Tibial artery (tissue), 4 donors: ENCODE results near the gene CNIH2.

ENCODE experiments used
- DNase-seq, 2 donors: peaks; one replicate each; pipeline ENCODE4 v3.0.0-alpha.2; 2019
- H3K27ac ChIP-seq, 2 donors: fragments of 200-600 bp; sonication (generic) in 1 of 2; 1 replicate in 1 of 2; 2 replicates in 1 of 2; pipeline ENCODE4 v1.5.1; 2018 to 2019; ENCODE audit warnings: mild to moderate bottlenecking in 1 of 2
- H3K27me3 ChIP-seq, 2 donors: fragments of 200-600 bp; sonication (generic) in 1 of 2; one replicate each; pipeline versions ENCODE4 v1.5.1 to v1.6.0; 2016 to 2019
- H3K36me3 ChIP-seq, 3 donors: fragments of 200-600 bp; sonication (generic) in 2 of 3; one replicate each; pipeline ENCODE4 v1.5.1; 2016 to 2019; ENCODE audit warnings: mild to moderate bottlenecking in 2 of 3
- H3K4me1 ChIP-seq, 4 donors: fragments of 200-600 bp; sonication (generic) in 2 of 4; 1 replicate in 3 of 4; 2 replicates in 1 of 4; pipeline ENCODE4 v1.5.1; 2016 to 2019
- H3K4me3 ChIP-seq, 2 donors: fragments of 200-600 bp; sonication (generic) in 1 of 2; 1 replicate in 1 of 2; 2 replicates in 1 of 2; pipeline ENCODE4 v1.5.1; 2018 to 2019; ENCODE audit warnings: mild to moderate bottlenecking in 2 of 2
- H3K9me3 ChIP-seq, 3 donors: fragments of 200-600 bp; sonication (generic) in 1 of 3; one replicate each; pipeline ENCODE4 v1.5.1; 2016 to 2019
- CTCF ChIP-seq, 2 experiments: fragments of 200-600 bp in 1 of 2; fragments of 450-650 bp in 1 of 2; IDR thresholded peaks; one replicate each; pipeline ENCODE4 v1.5.1; 2017 to 2019; ENCODE audit warnings: antibody characterized with exemption in 2 of 2, mild to moderate bottlenecking in 1 of 2, moderate library complexity in 1 of 2
- intact Hi-C: fragments of 100-400 bp; cut with DNase I; formaldehyde crosslinking; loops from one replicate; pipeline ENCODE4 v1.15.0; 2023; ENCODE audit warnings: low total_unique reads

The CNIH2 gene

GRCh38 chr11:66239511-66239910 lies 38.5 kb upstream of the CNIH2 start:
- TF ChIP-seq CTCF (IDR thresholded peaks at IDR 0.05): no peak
- no peaks in the 10 kb centered on the region for H3K27me3 ChIP-seq
- no peaks in the 10 kb centered on the region for H3K4me1 ChIP-seq
- H3K36me3 ChIP-seq: peaks cover 45 to 100% (median 95%) of the 10 kb centered on the region in 3 donors
- H3K27ac ChIP-seq: no peak overlapping the region
- no peak for DNase-seq
- H3K4me3 ChIP-seq: no peak overlapping the region
- H3K9me3 ChIP-seq: no peaks in the 10 kb centered on the region
- intact Hi-C loops: no loop called here

- TF ChIP-seq CTCF (IDR thresholded peaks at IDR 0.05): no peak
- peaks cover 40 to 100% (median 88%) of the 10 kb centered on the region in 3 donors for H3K36me3 ChIP-seq
- H3K9me3 ChIP-seq: no peaks in the 10 kb centered on the region
Measured at GRCh38 chr11:66239998-66240780, 37.8 kb upstream of the CNIH2 start.

GRCh38 chr11:66240781-66241136 lies 37.2 kb upstream of the CNIH2 start:
- no peak for TF ChIP-seq CTCF (IDR thresholded peaks at IDR 0.05)
- Histone ChIP-seq H3K27me3 (no peaks in the 10 kb centered on the region), H3K36me3 (peaks cover 34 to 100% (median 83%) of the 10 kb centered on the region in 3 donors), H3K4me3 (no peak overlapping the region), H3K27ac (no peak overlapping the region), H3K4me1 (no peaks in the 10 kb centered on the region), H3K9me3 (no peaks in the 10 kb centered on the region)
- DNase-seq: no peak
- intact Hi-C loops: no loop called here

More at GRCh38 chr11:66239998-66240780, 37.8 kb upstream of the CNIH2 start:
- Histone ChIP-seq H3K4me3 (no peak overlapping the region), H3K4me1 (no peaks in the 10 kb centered on the region), H3K27ac (no peak overlapping the region), H3K27me3 (no peaks in the 10 kb centered on the region)
- intact Hi-C loops: no loop called here
- DNase-seq: no peak

- no peaks in the 10 kb centered on the region for H3K4me1 ChIP-seq
- H3K36me3 ChIP-seq: peaks cover 28 to 98% (median 73%) of the 10 kb centered on the region in 3 donors
- no peak for DNase-seq
- no peak overlapping the region for H3K27ac ChIP-seq
- no peak overlapping the region for H3K4me3 ChIP-seq
- no peaks in the 10 kb centered on the region for H3K27me3 ChIP-seq
- H3K9me3 ChIP-seq: no peaks in the 10 kb centered on the region
- intact Hi-C loops: no loop called here
- no peak for TF ChIP-seq CTCF (IDR thresholded peaks at IDR 0.05)
Measured at GRCh38 chr11:66242095-66242765, 35.7 kb upstream of the CNIH2 start.

- intact Hi-C loops: no loop called here
- no peak for TF ChIP-seq CTCF (IDR thresholded peaks at IDR 0.05)
- Histone ChIP-seq H3K4me3 (no peak overlapping the region), H3K4me1 (no peaks in the 10 kb centered on the region), H3K27ac (no peak overlapping the region), H3K27me3 (no peaks in the 10 kb centered on the region), H3K36me3 (peaks cover 22 to 93% (median 56%) of the 10 kb centered on the region in 3 donors), H3K9me3 (no peaks in the 10 kb centered on the region)
- no peak for DNase-seq
Measured at GRCh38 chr11:66243782-66244535, 34.0 kb upstream of the CNIH2 start.
